ENCODE measurements around the gene FPR2. TPM values are rescaled to one million over a fixed set of nuclear protein-coding genes. Genes with fewer than 3 reads are reported as not detected.

FPR2 gene
- total and polyA plus RNA-seq, 8 donors = 0.48 to 2.9 (median 1.3) TPM; not detected in 2

GRCh38 chr19:51798062-51798461 is 37.1 kb downstream of the FPR2 start:
- Histone ChIP-seq H3K36me3 (no peaks in the 10 kb centered on the region), H3K27ac (peak overlapping the region in 2 of 5 donors; percentile 28 to 51), H3K4me3 (no peak overlapping the region), H3K4me1 (peaks cover 0 to 16% (median 0%) of the 10 kb centered on the region in 4 donors), H3K9me3 (peaks cover 0 to 10% (median 2%) of the 10 kb centered on the region in 4 donors), H3K27me3 (peaks cover 0 to 3% (median 0%) of the 10 kb centered on the region in 3 donors)
- TF ChIP-seq POLR2A (IDR thresholded peaks at IDR 0.05) (no peak), CTCF (IDR thresholded peaks at IDR 0.05) (no peak), POLR2AphosphoS5 (IDR thresholded peaks at IDR 0.05) (no peak), EP300 (IDR thresholded peaks at IDR 0.05) (no peak)
- WGBS, 5 donors = 45 to 59% (median 53%) methylated on average over 3 of the region's 3 CpGs
- intact Hi-C loops (cut with DNase I; ENCODE audit: low total_unique reads) = no loop called here
- no peak for DNase-seq

- Histone ChIP-seq H3K27ac (peak overlapping the region in 4 of 5 donors; percentile 43 to 68 (median 64)), H3K36me3 (no peaks in the 10 kb centered on the region), H3K4me1 (peaks cover 0 to 16% (median 0%) of the 10 kb centered on the region in 4 donors), H3K4me3 (no peak overlapping the region), H3K27me3 (no peaks in the 10 kb centered on the region), H3K9me3 (peaks cover 0 to 6% (median 0%) of the 10 kb centered on the region in 4 donors)
- DNase-seq = peak; percentile 39 to 86
- TF ChIP-seq POLR2A (IDR thresholded peaks at IDR 0.05) = no peak
- peak in 1 of 3 donors; percentile 45 for TF ChIP-seq POLR2AphosphoS5 (IDR thresholded peaks at IDR 0.05)
- TF ChIP-seq EP300 (IDR thresholded peaks at IDR 0.05) = no peak
- TF ChIP-seq CTCF (IDR thresholded peaks at IDR 0.05) = no peak
- intact Hi-C loops (cut with DNase I; ENCODE audit: low total_unique reads) = no loop called here
- WGBS, 5 donors = 62 to 76% (median 65%) methylated on average over 19 to 20 of the region's 20 CpGs
Observed at GRCh38 chr19:51799034-51799773, 38.2 kb downstream of the FPR2 start.

GRCh38 chr19:51799774-51800472 is 38.9 kb downstream of the FPR2 start:
- Histone ChIP-seq H3K4me1 (peaks cover 0 to 16% (median 0%) of the 10 kb centered on the region in 4 donors), H3K27ac (peak overlapping the region in 4 of 5 donors; percentile 43 to 68 (median 64)), H3K36me3 (no peaks in the 10 kb centered on the region), H3K4me3 (no peak overlapping the region), H3K27me3 (no peaks in the 10 kb centered on the region), H3K9me3 (peaks cover 0 to 6% (median 0%) of the 10 kb centered on the region in 4 donors)
- intact Hi-C loops (cut with DNase I; ENCODE audit: low total_unique reads) = no loop called here
- WGBS, 5 donors = 79 to 87% (median 84%) methylated on average over 11 to 13 of the region's 13 CpGs
- no peak for DNase-seq
- TF ChIP-seq EP300 (IDR thresholded peaks at IDR 0.05) = no peak
- no peak for TF ChIP-seq CTCF (IDR thresholded peaks at IDR 0.05)
- no peak for TF ChIP-seq POLR2AphosphoS5 (IDR thresholded peaks at IDR 0.05)
- TF ChIP-seq POLR2A (IDR thresholded peaks at IDR 0.05) = no peak

- DNase-seq = peak in 1 of 2 donors; percentile 48
- Histone ChIP-seq H3K27me3 (no peaks in the 10 kb centered on the region), H3K9me3 (peaks cover 0 to 6% (median 0%) of the 10 kb centered on the region in 4 donors), H3K36me3 (no peaks in the 10 kb centered on the region), H3K4me1 (peaks cover 0 to 16% (median 0%) of the 10 kb centered on the region in 4 donors), H3K4me3 (no peak overlapping the region), H3K27ac (peak overlapping the region in 2 of 5 donors; percentile 60 to 68)
- WGBS, 5 donors = 63 to 82% (median 70%) methylated on average over 7 of the region's 7 CpGs
- TF ChIP-seq POLR2A (IDR thresholded peaks at IDR 0.05) (no peak), CTCF (IDR thresholded peaks at IDR 0.05) (no peak), EP300 (IDR thresholded peaks at IDR 0.05) (no peak), POLR2AphosphoS5 (IDR thresholded peaks at IDR 0.05) (no peak)
- intact Hi-C loops (cut with DNase I; ENCODE audit: low total_unique reads) = no loop called here
Observed at GRCh38 chr19:51800473-51801244, 39.7 kb downstream of the FPR2 start.

Data from stomach (tissue), 9 donors.